Lower leg skin (tissue), 4 donors: ENCODE measurements around the gene HUNK. TPM values are rescaled to one million over a fixed set of nuclear protein-coding genes. Genes with fewer than 3 reads are reported as not detected.

Experiments
- DNase-seq, 2 donors: peaks; one replicate each; pipeline ENCODE4 v3.0.0-alpha.2; 2019; ENCODE audit warnings: low spot score in 2 of 2
- H3K4me3 ChIP-seq: fragments of 200-600 bp; sonication (generic); 2 replicates; pipeline ENCODE4 v1.5.1; 2017; ENCODE audit warnings: mild to moderate bottlenecking, low read depth; ENCODE audit not compliant: poor library complexity, severe bottlenecking
- POLR2A ChIP-seq, 2 donors: fragments of 450-650 bp; IDR thresholded peaks; one replicate each; pipeline ENCODE4 v1.6.1; 2016 to 2017; ENCODE audit warnings: antibody characterized with exemption in 2 of 2, mild to moderate bottlenecking in 1 of 2, moderate library complexity in 1 of 2
- WGBS, 2 donors: methylation state at CpG; one replicate each; pipeline ENCODE4 v1.1.5; 2018; 5-methylcytosine and 5-hydroxymethylcytosine counted together
- intact Hi-C: fragments of 100-400 bp; cut with DNase I; formaldehyde crosslinking; loops from one replicate; pipeline ENCODE4 v1.15.0; 2023; ENCODE audit warnings: low total_unique reads
- total RNA-seq, 4 donors: library from RNA; depleted of rRNA; stranded (reverse); fragments of >200 nt; gene quantifications; one replicate each; pipeline ENCODE4 v1.1.0, GENCODE V29; 2016
- TF ChIP-seq, protein P1 (sequence below), 3 donors: fragments of 450-650 bp; IDR thresholded peaks; one replicate each; pipeline ENCODE4 v1.5.1; 2016; ENCODE audit warnings: antibody characterized with exemption in 3 of 3, mild to moderate bottlenecking in 3 of 3, moderate library complexity in 2 of 3

HUNK gene
- total RNA-seq, 4 donors from 2014 or later = 2.8 to 4.0 (median 3.5) TPM

DNA sequence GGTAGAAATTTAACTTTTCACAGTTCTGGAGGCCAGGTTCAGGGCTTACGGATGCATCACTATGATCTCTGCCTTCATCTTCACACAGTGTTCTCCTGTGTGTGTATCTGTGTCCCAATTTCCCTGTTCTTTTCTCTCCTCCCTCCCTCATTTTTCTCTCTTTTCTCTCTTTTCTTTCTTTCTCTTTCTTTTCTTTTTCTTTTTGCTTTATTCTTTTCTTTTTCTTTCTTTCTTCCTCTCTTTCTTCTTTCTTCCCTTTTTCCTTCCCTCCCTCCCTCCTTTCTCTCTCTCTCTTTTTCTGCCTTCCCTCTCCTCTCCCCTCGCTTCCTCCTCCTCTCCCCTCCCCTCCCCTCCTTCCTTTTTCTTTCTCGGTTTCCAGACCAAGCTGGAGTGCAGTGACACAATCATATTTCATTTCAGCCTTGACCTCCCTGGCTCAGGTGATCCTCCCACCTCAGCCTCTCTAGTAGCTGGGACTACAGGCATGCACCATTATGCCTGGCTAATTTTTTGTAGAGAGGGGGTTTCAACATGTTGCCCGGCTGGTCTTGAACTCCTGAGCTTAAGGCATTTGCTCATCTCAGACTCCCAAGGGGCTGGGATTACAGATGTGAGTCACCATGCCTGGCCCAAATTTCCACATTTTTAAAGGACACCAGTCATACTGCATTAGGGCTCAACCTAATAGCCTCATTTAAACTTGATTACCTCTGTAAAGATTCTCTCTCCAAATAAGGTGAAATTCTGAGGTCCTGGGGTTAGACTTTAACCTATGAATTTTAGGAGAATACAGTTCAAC is 115.9 kb downstream of the HUNK start:
- H3K4me3 ChIP-seq = no peak overlapping the region
- peak; percentile 31 to 76 for DNase-seq
- WGBS, 2 donors = 64 to 79% methylated on average over 4 of the region's 4 CpGs
- TF ChIP-seq, protein P1, sequence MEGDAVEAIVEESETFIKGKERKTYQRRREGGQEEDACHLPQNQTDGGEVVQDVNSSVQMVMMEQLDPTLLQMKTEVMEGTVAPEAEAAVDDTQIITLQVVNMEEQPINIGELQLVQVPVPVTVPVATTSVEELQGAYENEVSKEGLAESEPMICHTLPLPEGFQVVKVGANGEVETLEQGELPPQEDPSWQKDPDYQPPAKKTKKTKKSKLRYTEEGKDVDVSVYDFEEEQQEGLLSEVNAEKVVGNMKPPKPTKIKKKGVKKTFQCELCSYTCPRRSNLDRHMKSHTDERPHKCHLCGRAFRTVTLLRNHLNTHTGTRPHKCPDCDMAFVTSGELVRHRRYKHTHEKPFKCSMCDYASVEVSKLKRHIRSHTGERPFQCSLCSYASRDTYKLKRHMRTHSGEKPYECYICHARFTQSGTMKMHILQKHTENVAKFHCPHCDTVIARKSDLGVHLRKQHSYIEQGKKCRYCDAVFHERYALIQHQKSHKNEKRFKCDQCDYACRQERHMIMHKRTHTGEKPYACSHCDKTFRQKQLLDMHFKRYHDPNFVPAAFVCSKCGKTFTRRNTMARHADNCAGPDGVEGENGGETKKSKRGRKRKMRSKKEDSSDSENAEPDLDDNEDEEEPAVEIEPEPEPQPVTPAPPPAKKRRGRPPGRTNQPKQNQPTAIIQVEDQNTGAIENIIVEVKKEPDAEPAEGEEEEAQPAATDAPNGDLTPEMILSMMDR (IDR thresholded peaks at IDR 0.05) = no peak
- TF ChIP-seq POLR2A (IDR thresholded peaks at IDR 0.05) = no peak
- intact Hi-C loops = no loop called here

DNA sequence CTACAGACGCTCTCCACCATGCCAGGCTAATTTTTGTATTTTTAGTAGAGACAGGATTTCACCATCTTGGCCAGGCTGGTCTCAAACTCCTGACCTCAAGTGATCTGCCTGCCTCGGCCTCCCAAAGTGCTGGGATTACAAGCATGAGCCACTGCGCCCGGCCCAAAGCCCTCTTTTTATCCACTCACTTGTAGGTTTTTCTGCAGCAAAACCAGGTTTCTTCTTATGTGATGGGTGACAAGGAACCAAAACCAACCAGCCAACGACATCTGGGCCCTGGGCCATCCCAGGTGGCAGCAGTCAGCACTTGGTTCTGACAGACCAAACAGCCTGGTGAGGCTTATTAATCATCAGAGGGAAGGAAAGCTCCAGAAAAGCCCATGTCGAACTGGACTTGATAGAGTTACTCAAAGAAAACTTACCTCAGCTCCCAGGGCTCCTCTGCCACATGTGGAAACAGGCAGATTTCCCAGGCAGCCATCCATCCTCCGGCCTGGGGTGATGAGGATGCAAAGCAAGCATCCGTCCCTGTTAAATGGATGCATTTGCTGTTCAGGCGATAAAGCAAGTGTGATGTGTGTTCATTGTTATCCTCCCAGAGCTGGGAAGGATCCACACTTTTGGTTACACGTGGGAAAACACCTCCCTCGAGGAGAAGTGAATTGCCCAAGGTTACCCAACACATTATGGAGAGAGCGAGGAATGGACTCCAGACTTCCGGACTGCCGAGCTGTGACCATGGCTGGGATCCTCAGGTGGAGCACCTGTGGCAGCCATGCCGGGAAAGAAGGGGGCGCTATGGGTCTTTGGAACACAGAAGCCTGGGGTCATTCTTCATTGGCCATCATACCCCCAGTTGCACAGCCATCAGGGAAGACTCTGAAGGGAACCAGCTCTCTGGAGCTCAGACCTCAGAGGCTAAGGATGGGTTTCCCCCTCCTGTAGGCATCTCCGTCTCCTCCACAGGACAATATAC is 118.8 kb downstream of the HUNK start:
- no peak overlapping the region for H3K4me3 ChIP-seq
- intact Hi-C loops = no loop called here
- 83 to 89% methylated on average over 16 to 17 of the region's 17 CpGs for WGBS, 2 donors
- TF ChIP-seq, protein P1 (IDR thresholded peaks at IDR 0.05) = no peak
- TF ChIP-seq POLR2A (IDR thresholded peaks at IDR 0.05) = no peak
- DNase-seq = peak in 1 of 2 donors; percentile 70

DNA sequence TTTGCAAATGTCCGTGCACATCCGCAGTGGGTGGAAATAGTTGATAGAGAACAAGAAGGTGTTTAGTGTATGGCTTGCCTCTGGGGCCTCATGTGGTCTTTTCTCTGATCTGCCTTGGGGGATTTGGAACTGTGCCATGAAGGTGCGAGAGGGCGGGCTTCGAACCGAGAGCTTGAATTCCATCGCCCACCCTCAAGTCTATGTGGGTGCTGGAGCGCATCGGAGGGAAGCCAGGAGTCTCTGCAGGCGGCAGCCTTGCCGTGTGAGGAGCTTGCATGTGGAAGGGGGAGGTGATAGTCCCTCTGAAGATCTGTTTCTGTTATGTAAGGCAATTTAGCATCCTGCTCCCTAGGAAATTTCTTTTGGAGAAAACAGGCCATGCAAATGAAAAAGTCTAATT is 119.6 kb downstream of the HUNK start:
- H3K4me3 ChIP-seq = no peak overlapping the region
- TF ChIP-seq, protein P1 (IDR thresholded peaks at IDR 0.05) = no peak
- TF ChIP-seq POLR2A (IDR thresholded peaks at IDR 0.05) = no peak
- 86 to 87% methylated on average over 11 of the region's 11 CpGs for WGBS, 2 donors
- DNase-seq = peak in 1 of 2 donors; percentile 63
- intact Hi-C loops = no loop called here

DNA sequence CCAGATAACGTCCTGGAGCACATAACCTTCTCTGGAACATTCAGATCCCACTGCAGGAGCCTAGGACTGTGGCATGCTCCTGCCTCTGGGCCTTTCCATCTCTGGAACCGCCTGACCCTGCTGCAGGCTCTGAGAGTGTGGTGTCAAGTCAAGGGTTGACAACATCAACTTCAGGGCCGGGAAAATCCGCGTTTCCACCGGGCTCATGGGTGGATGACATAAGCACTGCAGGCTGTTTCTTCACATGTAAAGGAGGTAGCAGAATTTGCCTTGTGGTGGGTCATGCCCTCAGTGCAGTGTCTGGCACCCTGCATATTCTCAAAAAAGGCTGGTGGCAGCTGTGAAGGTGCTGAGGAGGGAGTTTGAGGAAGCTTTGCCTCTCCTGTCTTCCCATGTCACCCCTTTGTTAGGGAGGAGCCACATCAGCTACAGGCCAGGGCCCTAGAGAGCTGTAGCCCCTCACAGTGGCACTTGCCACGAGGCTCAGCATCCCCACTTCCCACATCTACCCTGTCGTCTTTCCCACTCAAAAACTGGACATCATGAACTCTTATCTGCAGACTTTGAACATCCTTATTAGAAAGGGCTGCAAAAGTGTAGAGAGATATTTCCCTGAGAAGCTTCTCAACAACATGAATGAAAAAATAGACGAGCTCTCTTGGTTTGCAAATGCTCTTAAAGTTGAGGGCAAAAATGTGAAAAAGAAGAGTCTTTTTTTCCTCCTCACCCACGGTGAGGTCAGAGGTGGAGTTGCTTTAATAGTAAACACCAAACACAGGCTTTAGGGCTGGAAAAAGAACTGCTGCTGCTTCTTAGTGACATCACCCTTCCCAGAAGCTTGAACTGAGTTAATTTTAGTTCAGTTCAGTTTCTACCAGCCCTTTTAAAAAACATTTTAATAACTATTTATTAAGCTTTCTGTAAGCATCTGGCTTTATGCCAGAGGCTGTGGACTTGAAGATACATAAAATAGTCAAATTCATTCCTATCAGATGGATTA is 121.3 kb downstream of the HUNK start:
- intact Hi-C loops = no loop called here
- H3K4me3 ChIP-seq = no peak overlapping the region
- TF ChIP-seq POLR2A (IDR thresholded peaks at IDR 0.05) = no peak
- TF ChIP-seq, protein P1 (IDR thresholded peaks at IDR 0.05) = no peak
- 71 to 77% methylated on average over 10 of the region's 10 CpGs for WGBS, 2 donors
- DNase-seq = peak in 1 of 2 donors; percentile 74

DNA sequence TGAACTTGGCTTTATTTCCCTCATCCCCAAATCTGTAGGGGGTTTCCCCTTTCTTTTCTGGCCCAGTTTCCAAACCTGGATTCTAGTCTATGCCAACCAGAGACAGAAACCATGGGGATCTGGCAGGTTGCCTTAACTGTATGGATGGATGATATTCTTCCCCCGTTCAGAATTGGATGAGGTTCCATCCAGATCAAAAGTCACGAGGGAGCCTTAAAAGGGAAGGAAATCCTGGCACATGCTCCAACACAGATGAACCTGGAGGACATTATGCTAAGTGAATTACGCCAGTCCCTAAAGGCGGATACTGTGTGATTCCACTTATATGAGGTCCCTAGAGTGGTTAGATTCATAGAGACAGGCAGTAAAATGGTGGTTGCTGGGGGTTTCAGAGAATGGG is 124.4 kb downstream of the HUNK start:
- DNase-seq = peak in 1 of 2 donors; percentile 32
- TF ChIP-seq, protein P1 (IDR thresholded peaks at IDR 0.05) = no peak
- no peak for TF ChIP-seq POLR2A (IDR thresholded peaks at IDR 0.05)
- WGBS, 2 donors = 37 to 55% methylated on average over 4 of the region's 4 CpGs
- no peak overlapping the region for H3K4me3 ChIP-seq
- intact Hi-C loops = no loop called here
